Measurements from ENCODE around the gene ROCK2.
"Not testable (repeated sequence)": the region's sequence is repeated elsewhere in the genome, so short reads cannot be mapped to it uniquely, and the experiment has no call there.

DNA sequence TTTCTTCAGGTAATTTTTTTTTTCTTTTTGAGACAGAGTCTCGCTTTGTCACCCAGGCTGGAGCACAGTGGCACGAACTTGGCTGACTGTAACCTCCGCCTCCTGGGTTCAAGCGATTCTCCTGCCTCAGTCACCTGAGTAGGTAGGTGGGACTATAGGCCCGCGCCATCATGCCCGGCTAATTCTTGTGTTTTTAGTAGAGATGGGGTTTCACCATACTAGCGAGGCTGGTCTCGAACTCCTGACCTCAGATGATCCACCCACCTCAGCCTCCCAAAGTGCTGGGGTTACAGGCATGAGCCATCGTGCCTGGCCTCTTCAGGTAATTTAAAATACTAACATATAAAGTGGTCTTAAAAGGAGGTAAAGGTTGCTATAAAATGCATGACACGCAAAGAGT lies 113.2 kb downstream of the ROCK2 start:
- TF ChIP-seq, protein P1, sequence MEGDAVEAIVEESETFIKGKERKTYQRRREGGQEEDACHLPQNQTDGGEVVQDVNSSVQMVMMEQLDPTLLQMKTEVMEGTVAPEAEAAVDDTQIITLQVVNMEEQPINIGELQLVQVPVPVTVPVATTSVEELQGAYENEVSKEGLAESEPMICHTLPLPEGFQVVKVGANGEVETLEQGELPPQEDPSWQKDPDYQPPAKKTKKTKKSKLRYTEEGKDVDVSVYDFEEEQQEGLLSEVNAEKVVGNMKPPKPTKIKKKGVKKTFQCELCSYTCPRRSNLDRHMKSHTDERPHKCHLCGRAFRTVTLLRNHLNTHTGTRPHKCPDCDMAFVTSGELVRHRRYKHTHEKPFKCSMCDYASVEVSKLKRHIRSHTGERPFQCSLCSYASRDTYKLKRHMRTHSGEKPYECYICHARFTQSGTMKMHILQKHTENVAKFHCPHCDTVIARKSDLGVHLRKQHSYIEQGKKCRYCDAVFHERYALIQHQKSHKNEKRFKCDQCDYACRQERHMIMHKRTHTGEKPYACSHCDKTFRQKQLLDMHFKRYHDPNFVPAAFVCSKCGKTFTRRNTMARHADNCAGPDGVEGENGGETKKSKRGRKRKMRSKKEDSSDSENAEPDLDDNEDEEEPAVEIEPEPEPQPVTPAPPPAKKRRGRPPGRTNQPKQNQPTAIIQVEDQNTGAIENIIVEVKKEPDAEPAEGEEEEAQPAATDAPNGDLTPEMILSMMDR (IDR thresholded peaks at IDR 0.05): not testable (repeated sequence)
- TF ChIP-seq POLR2A, EP300 (IDR thresholded peaks at IDR 0.05): not testable (repeated sequence)
